GM06990 (cell line): ENCODE data around the gene CNOT1.

Experiments used
- DNase-seq: peaks from one replicate; pipeline ENCODE4 v3.0.0-alpha.2; 2011; ENCODE audit not compliant: insufficient read length; ENCODE audit errors: extremely low read depth
- H3K27me3 ChIP-seq: replicated peaks from 2 replicates; pipeline ENCODE4 v1.6.0; 2011; ENCODE audit warnings: low read length; ENCODE audit not compliant: control insufficient read depth, insufficient read depth
- H3K36me3 ChIP-seq: 2 replicates; pipeline ENCODE4 v1.5.1; 2011; ENCODE audit warnings: low read length; ENCODE audit not compliant: control insufficient read depth, insufficient read depth
- H3K4me3 ChIP-seq: replicated peaks from 2 replicates; pipeline ENCODE4 v1.5.1; 2011; ENCODE audit warnings: low read depth, mild to moderate bottlenecking, control low read depth, low read length
- TF ChIP-seq, protein P1 (sequence below): IDR thresholded peaks from 2 replicates; pipeline ENCODE4 v1.5.1; 2011; ENCODE audit warnings: low read length, control low read depth, mild to moderate bottlenecking, inconsistent platforms; ENCODE audit not compliant: insufficient read depth, poor library complexity, severe bottlenecking

CNOT1 gene

DNA sequence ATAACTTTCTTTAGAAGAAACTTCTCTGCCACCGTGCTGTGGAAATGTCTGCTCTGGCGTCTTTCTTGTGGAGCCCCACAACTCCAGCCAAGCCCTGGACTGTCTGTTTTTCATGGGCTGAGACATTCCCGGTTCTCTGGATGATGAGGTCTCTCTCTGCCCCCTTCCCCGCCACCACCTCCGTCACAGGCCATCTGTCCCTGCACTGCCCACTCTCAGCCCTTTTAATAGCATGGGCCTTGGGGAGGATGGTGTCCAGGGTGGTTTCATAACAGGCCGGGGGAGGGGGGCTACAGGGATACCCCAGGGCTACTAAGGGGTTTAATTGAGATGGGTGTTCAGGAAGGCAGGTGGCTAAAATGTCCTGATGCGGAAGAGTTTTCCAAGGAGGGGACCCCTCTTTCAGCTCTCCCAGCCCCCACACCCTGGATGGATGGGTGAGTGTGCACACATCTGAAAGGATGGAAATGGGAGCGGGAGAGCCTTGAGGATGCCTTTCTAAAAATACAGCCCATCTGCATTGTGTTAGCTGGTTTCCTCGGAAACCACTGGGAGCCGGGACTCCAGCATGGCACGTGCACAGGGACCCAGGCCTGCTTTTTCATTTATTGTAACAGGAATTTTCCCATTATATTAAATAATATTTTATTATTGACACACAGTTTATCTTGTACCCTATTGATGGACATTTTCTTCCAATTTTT is 144.3 kb downstream of the CNOT1 start:
- TF ChIP-seq, protein P1, sequence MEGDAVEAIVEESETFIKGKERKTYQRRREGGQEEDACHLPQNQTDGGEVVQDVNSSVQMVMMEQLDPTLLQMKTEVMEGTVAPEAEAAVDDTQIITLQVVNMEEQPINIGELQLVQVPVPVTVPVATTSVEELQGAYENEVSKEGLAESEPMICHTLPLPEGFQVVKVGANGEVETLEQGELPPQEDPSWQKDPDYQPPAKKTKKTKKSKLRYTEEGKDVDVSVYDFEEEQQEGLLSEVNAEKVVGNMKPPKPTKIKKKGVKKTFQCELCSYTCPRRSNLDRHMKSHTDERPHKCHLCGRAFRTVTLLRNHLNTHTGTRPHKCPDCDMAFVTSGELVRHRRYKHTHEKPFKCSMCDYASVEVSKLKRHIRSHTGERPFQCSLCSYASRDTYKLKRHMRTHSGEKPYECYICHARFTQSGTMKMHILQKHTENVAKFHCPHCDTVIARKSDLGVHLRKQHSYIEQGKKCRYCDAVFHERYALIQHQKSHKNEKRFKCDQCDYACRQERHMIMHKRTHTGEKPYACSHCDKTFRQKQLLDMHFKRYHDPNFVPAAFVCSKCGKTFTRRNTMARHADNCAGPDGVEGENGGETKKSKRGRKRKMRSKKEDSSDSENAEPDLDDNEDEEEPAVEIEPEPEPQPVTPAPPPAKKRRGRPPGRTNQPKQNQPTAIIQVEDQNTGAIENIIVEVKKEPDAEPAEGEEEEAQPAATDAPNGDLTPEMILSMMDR, result no peak
- Histone ChIP-seq H3K27me3 (no peaks in the 10 kb centered on the region), H3K4me3 (no peak overlapping the region), H3K36me3 (no peaks in the 10 kb centered on the region)
- no peak for DNase-seq

GRCh38 chr16:58481931-58482330 is 147.7 kb downstream of the CNOT1 start:
- Histone ChIP-seq H3K4me3 (no peak overlapping the region), H3K36me3 (no peaks in the 10 kb centered on the region), H3K27me3 (no peaks in the 10 kb centered on the region)
- TF ChIP-seq, protein P1, result no peak
- no peak for DNase-seq

GRCh38 chr16:58481226-58481869 is 148.3 kb downstream of the CNOT1 start:
- DNase-seq, result no peak
- Histone ChIP-seq H3K4me3 (no peak overlapping the region), H3K36me3 (no peaks in the 10 kb centered on the region), H3K27me3 (no peaks in the 10 kb centered on the region)
- TF ChIP-seq, protein P1, result no peak

- no peaks in the 10 kb centered on the region for H3K36me3 ChIP-seq
- DNase-seq, result no peak
- TF ChIP-seq, protein P1, result no peak
Observed at GRCh38 chr16:58478427-58478826, 151.2 kb downstream of the CNOT1 start.

DNA sequence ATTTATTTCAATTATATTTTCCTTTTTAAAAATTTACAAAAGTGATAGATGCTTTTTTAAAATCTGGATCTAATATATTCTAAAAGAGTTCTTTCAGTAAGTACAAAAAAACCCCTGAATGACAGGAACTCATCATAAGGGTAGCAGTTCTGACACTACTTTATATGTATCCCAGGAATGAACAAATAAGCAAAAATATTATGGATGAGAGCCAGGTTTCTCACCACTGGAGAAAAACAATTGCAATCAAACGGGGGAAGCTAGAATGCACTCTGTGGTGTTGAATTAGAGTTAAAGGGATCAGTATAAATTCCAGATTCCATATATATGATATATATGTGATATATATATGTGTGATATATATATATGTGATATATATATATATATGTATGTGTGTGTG is 152.8 kb downstream of the CNOT1 start:
- no peak for DNase-seq
- TF ChIP-seq, protein P1, result no peak
- Histone ChIP-seq H3K4me3 (no peak overlapping the region), H3K36me3 (no peaks in the 10 kb centered on the region), H3K27me3 (no peaks in the 10 kb centered on the region)

More at GRCh38 chr16:58478427-58478826, 151.2 kb downstream of the CNOT1 start:
- Histone ChIP-seq H3K4me3 (no peak overlapping the region), H3K27me3 (no peaks in the 10 kb centered on the region)
